Brain microvascular endothelial cell (primary cell): ENCODE results near the gene PLXNB1.
A peak's percentile ranks its signal among the peaks of the same experiment; 100 is the strongest.

ENCODE experiments used
- DNase-seq: peaks from one replicate; pipeline ENCODE4 v3.0.0-alpha.2; 2020
- H3K27ac ChIP-seq: fragments of 250-450 bp; sonication (Bioruptor Pico); 2 replicates; pipeline ENCODE4 v1.5.1; 2020; ENCODE audit warnings: mild to moderate bottlenecking, moderate library complexity
- H3K27me3 ChIP-seq: fragments of 250-450 bp; sonication (Bioruptor Pico); replicated peaks from 2 replicates; pipeline ENCODE4 v1.5.1; 2020; ENCODE audit warnings: mild to moderate bottlenecking
- H3K36me3 ChIP-seq: fragments of 250-450 bp; sonication (Bioruptor Pico); replicated peaks from 2 replicates; pipeline ENCODE4 v1.5.1; 2020; ENCODE audit warnings: mild to moderate bottlenecking
- H3K4me3 ChIP-seq: 2 replicates; pipeline ENCODE4 v1.5.1; 2011; ENCODE audit warnings: low read depth, mild to moderate bottlenecking, control low read depth, low read length, moderate library complexity
- CTCF ChIP-seq: IDR thresholded peaks from 2 replicates; pipeline ENCODE4 v1.5.1; 2011; ENCODE audit warnings: low read depth, mild to moderate bottlenecking, moderate library complexity, low read length, control low read depth, inconsistent platforms; ENCODE audit errors: missing control alignments
- in situ Hi-C: cut with HindIII; loops from 2 replicates; pipeline ENCODE4 v1.10.0; 2017; ENCODE audit warnings: low sequenced_read_pairs, low pct_ligation_motif_present

The PLXNB1 gene

DNA sequence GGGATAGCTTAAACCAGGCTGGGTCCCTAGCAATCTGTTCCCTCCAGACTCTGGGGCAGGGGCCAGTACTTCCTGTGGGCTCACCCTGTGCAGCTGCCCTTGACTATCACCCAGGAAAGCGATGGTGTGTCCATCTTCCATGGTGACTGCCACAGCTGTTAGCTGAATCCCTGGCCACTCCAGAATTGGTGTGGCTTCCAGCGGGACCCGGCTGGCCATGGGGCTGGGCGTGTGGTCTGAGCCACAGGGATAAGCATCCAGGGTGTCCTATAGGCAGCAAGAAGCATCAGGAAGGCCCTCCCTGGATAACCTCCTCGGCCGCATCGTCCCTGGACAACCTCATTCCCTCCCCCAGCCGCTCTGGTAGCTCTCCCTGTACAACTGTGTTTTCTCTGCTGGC is 7.2 kb downstream of the PLXNB1 start:
- no peak overlapping the region for H3K27ac ChIP-seq
- H3K27me3 ChIP-seq: no peaks in the 10 kb centered on the region
- no peak for TF ChIP-seq CTCF
- H3K4me3 ChIP-seq: no peak overlapping the region
- no peak for DNase-seq
- in situ Hi-C loops: no loop called here
- H3K36me3 ChIP-seq: peaks cover 2% of the 10 kb centered on the region

DNA sequence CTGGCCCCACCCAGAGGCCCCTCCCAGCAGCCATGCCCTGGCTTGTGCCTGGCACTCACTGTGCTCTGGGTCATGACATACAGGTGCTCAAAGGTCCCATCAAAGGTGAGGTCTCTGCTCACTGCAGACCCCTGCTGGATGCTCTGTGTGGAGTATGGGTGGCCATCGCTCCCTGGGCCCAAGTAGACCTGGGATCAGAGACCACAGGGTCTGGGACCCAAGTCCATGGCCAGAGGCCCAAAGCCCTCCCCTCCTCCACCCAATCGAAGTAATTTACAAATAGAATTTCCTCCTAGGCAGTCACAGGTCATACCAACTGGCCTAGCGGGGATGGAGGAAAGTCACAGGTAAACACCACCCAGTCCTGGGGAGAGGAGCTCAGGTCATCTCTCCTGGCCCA is 7.6 kb downstream of the PLXNB1 start:
- peak; percentile 18 for TF ChIP-seq CTCF
- Histone ChIP-seq H3K27ac (no peak overlapping the region), H3K36me3 (peaks cover 2% of the 10 kb centered on the region), H3K4me3 (no peak overlapping the region), H3K27me3 (no peaks in the 10 kb centered on the region)
- DNase-seq: no peak
- in situ Hi-C loops: no loop called here

DNA sequence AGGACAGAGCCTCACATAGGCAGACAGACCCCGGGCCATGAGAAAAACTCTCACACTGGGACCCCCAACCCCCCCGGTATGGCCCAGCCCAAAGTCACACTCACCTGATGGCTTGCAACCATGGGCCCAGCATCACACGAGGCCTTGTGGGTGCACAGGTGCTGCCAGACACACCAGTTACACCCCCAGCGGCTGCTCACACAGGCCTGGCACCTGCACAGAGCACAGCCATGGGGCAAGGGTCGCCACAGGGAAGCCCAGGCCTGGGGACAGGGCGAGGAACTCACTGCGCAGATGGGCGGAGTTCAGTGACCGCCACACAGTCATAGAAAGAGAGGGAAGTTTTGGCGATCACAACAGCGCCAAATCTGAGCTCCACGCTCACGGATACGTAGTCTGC is 9.3 kb downstream of the PLXNB1 start:
- no peak overlapping the region for H3K27ac ChIP-seq
- DNase-seq: no peak
- H3K27me3 ChIP-seq: no peaks in the 10 kb centered on the region
- peaks cover 2% of the 10 kb centered on the region for H3K36me3 ChIP-seq
- no peak for TF ChIP-seq CTCF
- no peak overlapping the region for H3K4me3 ChIP-seq
- in situ Hi-C loops: no loop called here

DNA sequence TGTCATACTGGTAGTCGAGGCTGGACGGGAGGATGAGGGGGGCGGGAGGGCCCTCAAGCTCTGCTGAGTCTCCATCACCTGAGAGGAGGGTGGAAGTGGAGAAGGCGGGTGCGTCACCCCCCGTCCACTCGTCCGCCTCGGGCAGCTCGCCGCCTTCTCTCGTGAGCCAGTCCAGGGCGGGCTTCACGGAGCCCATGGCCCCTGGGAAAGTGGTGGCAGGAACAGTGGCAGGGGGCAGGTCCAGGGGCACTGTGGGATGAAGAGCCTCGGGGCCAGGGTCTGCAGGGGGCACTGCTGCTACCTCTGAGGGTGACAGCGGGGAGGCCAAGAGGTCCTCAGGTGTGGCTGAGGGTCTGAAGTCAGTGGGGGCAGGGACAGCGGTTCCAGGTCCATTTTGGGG is 10.3 kb downstream of the PLXNB1 start:
- Histone ChIP-seq H3K27me3 (no peaks in the 10 kb centered on the region), H3K4me3 (no peak overlapping the region), H3K36me3 (peaks cover 2% of the 10 kb centered on the region), H3K27ac (no peak overlapping the region)
- DNase-seq: no peak
- no peak for TF ChIP-seq CTCF
- in situ Hi-C loops: no loop called here

- Histone ChIP-seq H3K27ac (no peak overlapping the region), H3K36me3 (peaks cover 2% of the 10 kb centered on the region), H3K4me3 (no peak overlapping the region), H3K27me3 (no peaks in the 10 kb centered on the region)
- in situ Hi-C loops: no loop called here
- no peak for TF ChIP-seq CTCF
- no peak for DNase-seq
Measured at GRCh38 chr3:48419149-48419548, 10.7 kb downstream of the PLXNB1 start.

GRCh38 chr3:48418651-48419050 is 11.2 kb downstream of the PLXNB1 start:
- Histone ChIP-seq H3K27me3 (no peaks in the 10 kb centered on the region), H3K4me3 (no peak overlapping the region), H3K27ac (no peak overlapping the region), H3K36me3 (peaks cover 2% of the 10 kb centered on the region)
- in situ Hi-C loops: no loop called here
- DNase-seq: no peak
- no peak for TF ChIP-seq CTCF
